Activated CD4-positive, alpha-beta T cell treated with anti-CD3 and anti-CD28 coated beads, Interleukin-2, amount 50 U/mL, for 1 hour (primary cell): Measurements from ENCODE around the gene HPX.
"Not testable (repeated sequence)": the region's sequence is repeated elsewhere in the genome, so short reads cannot be mapped to it uniquely, and the experiment has no call there.

Source experiments
- DNase-seq: peaks from one replicate; pipeline ENCODE4 v3.0.0-alpha.2; 2020

The HPX gene

DNA sequence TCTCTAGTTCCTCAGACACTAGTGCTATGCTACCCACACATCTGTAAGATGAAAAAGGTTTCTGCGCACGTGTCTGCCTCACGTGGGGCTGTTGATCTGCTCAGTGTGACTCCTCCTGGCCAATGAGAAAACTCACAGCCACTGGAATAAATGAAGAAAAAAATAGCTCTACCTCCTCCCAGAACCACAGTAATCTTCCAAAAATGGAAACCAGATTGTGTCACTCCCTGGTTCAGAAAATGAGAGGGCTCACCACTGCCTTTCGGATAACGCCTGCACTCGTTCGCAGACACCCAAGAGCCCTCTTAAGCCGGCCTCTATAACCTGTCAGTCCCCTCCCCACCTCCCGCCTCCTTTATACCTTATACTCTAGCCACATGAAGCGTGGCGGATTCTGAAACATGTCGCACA is 27.0 kb downstream of the HPX start:
- DNase-seq = peak; percentile 63

- no peak for DNase-seq
Measured at GRCh38 chr11:6411594-6412031, 29.2 kb downstream of the HPX start.

GRCh38 chr11:6410695-6411430 is 29.9 kb downstream of the HPX start:
- no peak for DNase-seq

DNA sequence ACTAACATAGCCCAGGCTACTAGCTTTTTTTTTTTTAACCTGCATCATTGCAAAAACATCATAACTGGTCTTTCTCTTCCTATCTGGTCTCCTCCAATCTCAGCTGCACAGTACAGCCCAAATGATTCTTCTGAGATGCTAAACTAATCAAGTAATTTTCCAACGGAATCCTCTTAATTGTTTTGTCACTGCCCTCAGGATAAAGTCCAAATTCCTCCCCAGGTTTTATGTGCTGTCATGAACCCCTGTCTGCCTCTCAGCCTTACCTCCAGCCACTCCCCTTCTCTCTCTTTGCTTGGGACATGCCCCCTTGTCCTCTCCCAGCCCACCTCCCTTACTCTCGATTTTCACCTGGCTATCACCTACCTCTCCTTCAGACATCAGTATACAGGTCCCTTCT is 34.4 kb downstream of the HPX start:
- no peak for DNase-seq

DNA sequence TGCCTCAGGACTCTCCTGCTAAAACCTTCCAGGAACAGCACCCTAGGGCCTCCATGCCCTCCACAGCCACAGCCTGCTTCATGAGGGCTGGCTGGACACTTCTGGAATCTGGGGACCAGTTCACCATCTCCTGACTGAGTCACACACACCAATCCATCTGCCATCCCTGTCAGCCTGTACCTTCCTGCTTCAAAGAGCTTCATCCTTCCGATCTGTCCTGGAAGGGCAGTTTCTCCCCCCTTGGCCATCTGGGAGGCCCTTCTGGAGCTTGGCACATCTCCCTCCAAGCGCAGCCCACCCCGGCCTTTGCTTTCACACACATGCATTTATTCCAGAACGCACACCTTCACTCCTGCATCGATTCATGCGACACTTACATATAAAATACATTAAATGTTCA is 34.9 kb downstream of the HPX start:
- DNase-seq = no peak

DNA sequence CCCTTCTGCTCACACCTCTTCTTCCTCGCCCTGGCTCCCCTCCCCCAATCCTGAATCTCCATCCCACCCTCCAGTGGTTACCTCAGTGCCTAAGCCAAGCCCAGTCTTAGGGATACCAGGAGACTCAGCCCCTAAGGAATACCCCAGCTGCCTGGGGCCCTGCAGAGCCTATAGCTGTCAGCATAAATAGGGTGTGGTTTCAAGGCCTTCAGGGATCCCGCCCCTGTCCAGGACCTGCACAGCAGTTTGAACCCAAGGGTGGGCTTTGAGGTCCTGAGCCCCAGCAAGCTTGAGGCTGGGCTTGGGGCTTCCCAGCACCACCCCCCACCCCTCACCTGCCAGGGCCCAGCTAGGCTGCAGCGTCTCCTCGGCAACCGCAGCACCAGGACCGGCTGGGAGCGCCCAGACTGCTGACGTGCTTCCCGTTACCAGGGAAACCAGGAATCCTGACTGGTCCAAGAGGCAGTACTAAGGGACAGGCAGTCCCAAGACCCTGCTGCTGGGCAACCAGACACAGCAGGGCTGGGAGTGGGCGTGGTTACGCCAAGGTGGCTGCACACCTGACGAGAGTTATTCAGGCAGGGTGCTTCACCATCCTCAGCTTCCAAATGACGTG is 35.6 kb downstream of the HPX start:
- DNase-seq = no peak

DNA sequence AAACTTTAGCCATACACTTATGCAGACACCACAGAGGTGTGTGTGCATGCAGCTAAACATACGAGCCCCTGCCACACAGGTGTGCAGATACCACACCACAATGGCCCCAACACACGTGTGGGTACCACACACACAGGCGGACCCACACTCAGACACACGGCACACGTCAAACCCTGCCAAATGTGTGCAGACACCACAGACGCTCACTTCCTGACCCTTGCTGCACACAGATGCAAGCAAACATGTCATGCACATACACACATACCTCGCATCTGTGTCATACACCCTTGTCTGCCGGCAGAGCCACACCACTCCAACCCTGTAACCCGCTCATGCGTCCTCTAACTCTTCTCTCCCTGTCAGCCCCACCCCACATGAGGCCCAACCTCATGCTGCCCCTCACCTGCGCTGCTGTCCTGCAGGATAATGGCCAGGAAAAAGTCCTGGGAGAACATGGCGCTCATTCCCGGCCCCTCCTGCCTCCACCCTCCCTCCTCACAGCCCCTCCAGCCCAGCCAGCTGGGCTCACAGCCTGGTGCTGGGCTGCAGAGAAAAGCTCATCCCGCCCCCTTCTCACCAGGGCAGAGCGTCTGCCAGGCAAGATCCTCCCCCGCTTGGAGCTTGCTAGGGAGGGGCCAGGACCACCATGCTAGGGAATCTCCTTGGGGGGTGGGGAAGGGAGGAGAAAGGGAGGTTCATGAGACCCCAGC is 36.3 kb downstream of the HPX start:
- peak; percentile 32 for DNase-seq

GRCh38 chr11:6403539-6403938 is 37.2 kb downstream of the HPX start:
- no peak for DNase-seq

- peak; percentile 54 for DNase-seq
Measured at GRCh38 chr11:6402561-6402981, 38.2 kb downstream of the HPX start.

GRCh38 chr11:6402061-6402470 is 38.7 kb downstream of the HPX start:
- no peak for DNase-seq

- no peak for DNase-seq
Measured at GRCh38 chr11:6401464-6401863, 39.3 kb downstream of the HPX start.

DNA sequence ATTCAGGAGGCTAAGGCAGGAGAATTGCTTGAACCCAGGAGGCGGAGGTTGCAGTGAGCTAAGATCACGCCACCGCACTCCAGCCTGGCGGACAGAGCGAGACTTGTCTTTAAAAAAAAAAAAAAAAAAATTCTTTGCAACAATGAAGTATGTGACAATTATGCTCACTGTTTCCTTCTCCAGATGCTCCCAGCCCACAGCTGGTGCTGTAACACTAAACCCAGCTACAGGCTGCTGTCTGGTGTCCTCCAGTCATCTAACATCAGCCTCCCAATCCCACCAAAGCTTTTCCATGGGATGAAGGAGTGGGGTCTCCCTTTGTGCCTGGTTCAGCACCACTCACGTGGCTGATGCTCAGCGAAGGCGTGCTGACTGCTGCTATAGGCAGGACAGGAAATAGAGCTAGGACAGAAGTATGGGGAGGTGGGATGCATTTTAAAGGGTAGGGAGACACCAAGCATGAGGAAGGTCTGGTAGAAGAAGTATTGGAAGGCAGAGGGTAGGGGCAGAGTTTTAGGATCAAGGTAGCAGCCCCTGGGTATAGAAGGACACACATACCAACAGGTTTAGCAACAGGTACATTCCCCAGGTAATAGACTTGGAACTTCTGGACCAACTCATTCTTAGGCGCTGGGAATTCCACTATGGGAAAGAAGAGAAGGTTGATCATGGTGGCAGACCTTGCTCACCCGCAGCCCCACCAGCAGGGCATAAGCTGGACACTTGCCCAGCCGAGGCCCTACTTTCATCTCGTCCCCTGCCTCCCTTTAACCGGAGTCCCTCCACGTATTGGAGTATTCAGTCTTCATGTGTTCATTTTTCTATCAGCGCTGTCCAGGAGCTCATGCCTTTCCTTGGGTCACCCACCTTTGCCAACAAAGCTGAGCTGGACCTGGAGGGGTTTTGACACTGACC is 40.1 kb downstream of the HPX start:
- DNase-seq = no peak

GRCh38 chr11:6397636-6398035 is 43.2 kb downstream of the HPX start:
- no peak for DNase-seq

DNA sequence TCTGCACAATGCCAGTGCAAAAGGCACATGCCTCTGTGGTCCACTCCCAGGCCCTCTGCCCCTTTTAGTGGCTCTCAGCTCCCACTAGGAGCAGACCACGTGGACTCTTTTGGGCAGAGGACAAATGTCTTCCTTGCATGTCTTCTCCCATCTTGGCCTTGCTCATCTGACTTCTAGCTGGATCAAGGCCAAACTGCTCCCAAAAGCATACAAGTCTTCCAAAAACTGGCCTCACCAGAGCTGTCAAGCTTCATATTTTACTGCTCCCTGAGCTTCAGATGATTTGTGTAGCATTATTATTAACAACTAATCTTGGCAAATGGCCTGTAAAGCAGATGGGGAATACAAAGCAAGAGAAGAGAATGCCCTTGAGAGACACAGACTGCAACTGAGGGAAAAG is 43.6 kb downstream of the HPX start:
- no peak for DNase-seq

GRCh38 chr11:6395470-6396060 is 45.2 kb downstream of the HPX start:
- no peak for DNase-seq

DNA sequence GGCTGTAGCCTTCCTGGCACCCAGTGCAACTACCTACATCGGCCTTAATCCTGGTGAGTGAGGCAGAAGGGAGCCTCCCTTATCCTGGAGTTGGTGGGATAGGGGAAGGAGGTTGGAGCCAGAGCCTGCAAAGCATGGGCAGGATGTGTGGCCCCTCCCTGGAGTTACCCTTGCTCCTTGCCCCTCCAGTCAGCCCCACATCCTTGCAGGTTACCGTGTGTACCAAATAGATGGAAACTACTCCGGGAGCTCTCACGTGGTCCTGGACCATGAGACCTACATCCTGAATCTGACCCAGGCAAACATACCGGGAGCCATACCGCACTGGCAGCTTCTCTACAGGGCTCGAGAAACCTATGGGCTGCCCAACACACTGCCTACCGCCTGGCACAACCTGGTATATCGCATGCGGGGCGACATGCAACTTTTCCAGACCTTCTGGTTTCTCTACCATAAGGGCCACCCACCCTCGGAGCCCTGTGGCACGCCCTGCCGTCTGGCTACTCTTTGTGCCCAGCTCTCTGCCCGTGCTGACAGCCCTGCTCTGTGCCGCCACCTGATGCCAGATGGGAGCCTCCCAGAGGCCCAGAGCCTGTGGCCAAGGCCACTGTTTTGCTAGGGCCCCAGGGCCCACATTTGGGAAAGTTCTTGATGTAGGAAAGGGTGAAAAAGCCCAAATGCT is 46.7 kb downstream of the HPX start:
- DNase-seq = no peak

GRCh38 chr11:6392251-6392650 is 48.5 kb downstream of the HPX start:
- not testable (repeated sequence) for DNase-seq

GRCh38 chr11:6391537-6392134 is 49.2 kb downstream of the HPX start:
- DNase-seq = no peak

DNA sequence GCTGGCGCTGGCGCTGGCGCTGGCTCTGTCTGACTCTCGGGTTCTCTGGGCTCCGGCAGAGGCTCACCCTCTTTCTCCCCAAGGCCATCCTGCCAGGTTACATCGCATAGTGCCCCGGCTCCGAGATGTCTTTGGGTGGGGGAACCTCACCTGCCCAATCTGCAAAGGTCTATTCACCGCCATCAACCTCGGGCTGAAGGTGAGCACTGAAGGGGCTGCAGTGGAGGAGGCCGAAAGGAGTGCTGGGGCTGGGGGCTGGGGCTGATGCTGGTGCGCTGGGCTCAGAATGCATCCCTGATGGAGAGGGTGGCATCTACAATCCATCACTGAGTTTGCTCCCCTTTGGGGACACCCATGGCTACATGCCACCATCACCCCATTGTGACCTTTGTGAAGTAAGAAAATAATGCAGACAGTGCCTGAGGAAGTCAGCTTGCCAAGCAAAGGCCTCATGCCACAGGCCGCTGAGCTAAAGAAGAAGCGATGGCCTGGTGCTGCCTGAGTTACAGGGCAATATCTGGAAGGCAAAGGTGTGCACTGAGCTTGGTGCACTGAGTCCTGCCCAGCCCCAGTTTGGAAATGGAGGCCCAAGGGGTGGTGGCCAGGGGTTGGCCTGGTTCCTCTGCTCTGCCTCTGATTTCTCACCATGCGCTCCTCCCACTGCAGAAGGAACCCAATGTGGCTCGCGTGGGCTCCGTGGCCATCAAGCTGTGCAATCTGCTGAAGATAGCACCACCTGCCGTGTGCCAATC is 49.9 kb downstream of the HPX start:
- DNase-seq = no peak

GRCh38 chr11:6389905-6390717 is 50.7 kb downstream of the HPX start, which contains the start of gene SMPD1:
Gene SMPD1 (plus strand): TSS chr11:6390474. CDS start chr11:6390599, 125 bp downstream.
- DNase-seq = peak; percentile 91
